Subcutaneous adipose tissue (tissue), 4 donors: Measurements from ENCODE around the gene PLA2G4D. TPM values are rescaled to one million over a fixed set of nuclear protein-coding genes. Genes with fewer than 3 reads are reported as not detected.

Source experiments
- CTCF ChIP-seq: fragments of 450-650 bp; IDR thresholded peaks from one replicate; pipeline ENCODE4 v1.5.1; 2016; ENCODE audit warnings: low read depth, mild to moderate bottlenecking, control low read depth, antibody characterized with exemption, moderate library complexity
- total RNA-seq, 4 donors: library from RNA; depleted of rRNA; stranded (reverse); fragments of >200 nt; gene quantifications; one replicate each; pipeline ENCODE4 v1.1.0, GENCODE V29; 2016

The PLA2G4D gene
- total RNA-seq, 4 donors from 2014 or later, result 0.57 TPM; not detected in 3

GRCh38 chr15:42062284-42062806, 32.0 kb downstream of the PLA2G4D start:
- no peak for TF ChIP-seq CTCF

DNA sequence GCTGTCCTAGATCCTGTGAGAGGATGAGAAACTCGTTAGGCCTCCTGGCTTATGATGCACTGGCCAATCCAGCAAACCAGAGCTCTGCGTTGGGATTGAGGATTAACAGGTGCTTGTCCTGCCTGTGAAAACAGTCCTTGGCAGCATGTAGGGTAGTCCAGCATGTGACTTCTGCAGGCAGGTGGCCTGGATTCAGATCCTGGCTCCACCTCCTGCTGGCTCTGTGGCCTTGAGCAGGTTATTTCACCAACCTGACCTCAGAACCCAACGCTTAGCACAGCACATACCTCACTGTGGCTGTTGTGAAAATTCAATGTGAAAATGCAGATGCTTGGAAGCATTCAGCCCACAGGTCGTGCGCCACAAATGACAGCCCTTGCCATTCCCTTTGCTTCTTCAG, 33.6 kb downstream of the PLA2G4D start:
- TF ChIP-seq CTCF, result no peak

GRCh38 chr15:42060477-42060763, 33.9 kb downstream of the PLA2G4D start:
- no peak for TF ChIP-seq CTCF

- no peak for TF ChIP-seq CTCF
Measured at GRCh38 chr15:42059661-42060476, 34.5 kb downstream of the PLA2G4D start.

DNA sequence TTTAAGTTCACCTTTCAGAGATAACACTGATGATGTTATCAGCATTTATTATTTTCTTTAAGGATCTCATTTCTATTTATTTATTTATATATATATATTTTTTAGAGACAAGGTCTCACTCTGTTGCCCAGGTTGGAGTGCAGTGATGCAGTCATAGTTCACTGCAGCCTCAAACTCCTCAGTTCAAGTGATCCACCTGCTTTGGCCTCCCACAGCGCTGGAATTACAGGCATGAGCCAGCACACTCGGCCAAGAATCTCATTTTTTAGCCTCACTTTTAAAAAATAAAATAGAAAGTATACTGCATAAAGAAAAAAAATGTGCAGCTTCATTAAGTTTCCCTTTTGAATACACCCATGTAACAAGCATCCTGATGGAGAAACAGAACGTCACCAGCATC, 35.6 kb downstream of the PLA2G4D start:
- no peak for TF ChIP-seq CTCF

DNA sequence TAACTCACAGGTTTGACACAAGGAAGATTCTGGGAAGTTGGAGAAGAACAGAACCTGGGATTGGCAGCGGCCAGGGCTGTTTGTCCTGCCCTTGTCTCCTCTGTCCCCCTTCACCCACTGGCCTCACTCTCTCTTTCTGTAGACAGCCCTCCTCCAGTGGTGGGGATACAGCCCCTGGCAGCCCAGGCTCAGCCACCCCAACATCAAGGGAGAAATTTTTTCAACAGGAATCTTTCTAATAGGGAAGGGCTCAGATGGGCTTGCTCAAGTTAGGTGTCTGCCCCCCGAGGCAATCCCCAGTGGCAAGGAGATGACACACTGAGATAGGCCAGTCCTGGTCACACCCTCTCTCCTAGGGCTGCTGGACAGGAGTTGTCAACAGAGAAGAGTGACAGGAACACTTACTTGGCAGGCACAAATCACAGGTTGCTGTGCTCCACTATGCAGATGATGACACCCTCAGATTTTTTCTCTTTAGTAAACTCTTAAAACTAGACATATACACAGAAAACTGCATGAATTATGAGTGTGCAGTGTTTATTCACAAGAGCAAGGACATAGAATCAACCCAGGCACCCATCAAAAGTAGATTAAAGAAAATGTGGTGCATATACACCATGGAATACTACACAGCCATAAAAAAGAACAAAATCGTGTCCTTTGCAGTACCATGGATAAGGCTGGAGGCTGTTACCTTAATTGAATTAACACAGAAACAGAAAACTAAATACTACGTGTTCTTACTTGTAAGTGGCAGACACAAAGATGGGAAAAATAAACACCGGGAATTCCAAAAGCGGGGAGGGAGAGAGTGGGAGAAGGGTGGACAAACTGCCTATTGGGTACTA, 36.3 kb downstream of the PLA2G4D start:
- no peak for TF ChIP-seq CTCF
